GM12878 (cell line): ENCODE data around the gene TDRD3. TPM values are rescaled to one million over a fixed set of nuclear protein-coding genes. Genes with fewer than 3 reads are reported as not detected.
"Not testable (repeated sequence)": the region's sequence is repeated elsewhere in the genome, so short reads cannot be mapped to it uniquely, and the experiment has no call there.

Experiments used
- ATAC-seq: fragments of 200-7000 bp; cut with Tn5 transposase; 3 replicates; pipeline ENCODE4 v1.9.1; 2020; ENCODE audit warnings: mild to moderate bottlenecking, moderate library complexity
- BruUV-seq: library from RNA; stranded (reverse); fragments of 400-500 nt; replicated peaks from 2 replicates; lab custom pipeline; 2021; lab: Mats Ljungman, UMichigan
- CTCF ChIA-PET: fragments of 300-600 bp; sonication (Branson Sonifier 250); formaldehyde crosslinking; extraction: SDS; loops from one replicate; lab custom pipeline; 2021; ENCODE audit warnings: inconsistent platforms; lab: Yijun Ruan, JAX
- POLR2A ChIA-PET: fragments of 350-600 bp; formaldehyde crosslinking; extraction: SDS; loops from one replicate; lab custom pipeline; 2021; ENCODE audit warnings: inconsistent platforms; lab: Charles Lee
- RAD21 ChIA-PET: fragments of 300-600 bp; sonication (Branson Sonifier 250); formaldehyde crosslinking; loops from one replicate; lab custom pipeline; 2023; ENCODE audit warnings: antibody characterized with exemption; ENCODE audit not compliant: unreplicated experiment; lab: Charles Lee
- SMC1A ChIA-PET: fragments of 300-600 bp; sonication (Branson Sonifier 250); formaldehyde crosslinking; loops from one replicate; lab custom pipeline; 2023; ENCODE audit not compliant: unreplicated experiment, uncharacterized antibody; lab: Charles Lee
- DNase-seq: peaks from one replicate; pipeline ENCODE4 v3.0.0-alpha.2; 2011; ENCODE audit warnings: low read depth, low spot score
- FAIRE-seq: peaks from 3 replicates; lab custom pipeline; 2011; peaks lifted over from hg19 to GRCh38; lab: Jason Lieb, UNC
- H2AFZ ChIP-seq: 2 replicates; pipeline ENCODE4 v1.6.0; 2011; ENCODE audit warnings: low read depth, low read length, control low read depth; ENCODE audit not compliant: control insufficient read depth
- H3K27ac ChIP-seq: 2 replicates; pipeline ENCODE4 v1.5.1; 2011; ENCODE audit warnings: control low read depth; ENCODE audit not compliant: control insufficient read depth, insufficient read depth
- H3K27me3 ChIP-seq, 2 experiments: replicated peaks in 1 of 2; 2 replicates each; pipeline versions ENCODE4 v1.6.0 to v1.6.1; 2011; ENCODE audit warnings: low read length in 1 of 2; ENCODE audit not compliant: control insufficient read depth in 2 of 2, insufficient read depth in 2 of 2
- H3K36me3 ChIP-seq, 2 experiments: 2 replicates each; pipeline ENCODE4 v1.5.1; 2011; ENCODE audit warnings: low read length in 1 of 2; ENCODE audit not compliant: control insufficient read depth in 2 of 2, insufficient read depth in 2 of 2
- H3K4me1 ChIP-seq: 2 replicates; pipeline ENCODE4 v1.6.1; 2011; ENCODE audit warnings: mild to moderate bottlenecking, low read length, moderate library complexity, mixed read lengths; ENCODE audit not compliant: control insufficient read depth, insufficient read depth
- H3K4me2 ChIP-seq: 2 replicates; pipeline ENCODE4 v1.6.0; 2011; ENCODE audit warnings: control low read depth; ENCODE audit not compliant: control insufficient read depth, insufficient read depth
- H3K4me3 ChIP-seq: fragments of 200-600 bp; sonication (generic); 2 replicates; pipeline ENCODE4 v1.5.1; 2016
- H3K79me2 ChIP-seq: 2 replicates; pipeline ENCODE4 v1.6.0; 2011; ENCODE audit warnings: low read length; ENCODE audit not compliant: control insufficient read depth, insufficient read depth
- H3K9ac ChIP-seq: 2 replicates; pipeline ENCODE4 v1.8.0; 2011; ENCODE audit warnings: low read length, control low read depth, mixed read lengths; ENCODE audit not compliant: control insufficient read depth, insufficient read depth
- H3K9me3 ChIP-seq: replicated peaks from 3 replicates; pipeline ENCODE4 v1.5.1; 2011; ENCODE audit warnings: mild to moderate bottlenecking, low read length; ENCODE audit not compliant: control insufficient read depth, insufficient read depth
- H4K20me1 ChIP-seq: 2 replicates; pipeline ENCODE4 v1.6.0; 2011; ENCODE audit not compliant: control insufficient read depth, insufficient read depth
- IKZF2 ChIP-seq, 2 experiments: fragments of 450-650 bp; IDR thresholded peaks; 2 replicates each; pipeline ENCODE4 v1.6.1; 2017; ENCODE audit warnings: mild to moderate bottlenecking in 2 of 2, moderate library complexity in 2 of 2
- JUNB ChIP-seq: IDR thresholded peaks from 2 replicates; pipeline ENCODE4 v1.6.1; 2016; ENCODE audit warnings: antibody characterized with exemption, mild to moderate bottlenecking
- NFIC ChIP-seq: IDR thresholded peaks from 2 replicates; pipeline ENCODE4 v1.6.1; 2012; ENCODE audit warnings: low read depth, mild to moderate bottlenecking, inconsistent platforms, low read length, moderate library complexity
- WGBS: methylation state at CpG from one replicate; pipeline ENCODE4 v1.1.6; 2016; ENCODE audit warnings: low lambda C conversion rate; ENCODE audit not compliant: insufficient replicate concordance, insufficient coverage; ENCODE audit errors: missing lambda C conversion rate; 5-methylcytosine and 5-hydroxymethylcytosine counted together
- in situ Hi-C: fragments of 300-500 bp; cut with MboI; formaldehyde crosslinking; loops from 9 replicates; pipeline ENCODE4 v1.14.3; 2018; ENCODE audit warnings: mixed read lengths
- intact Hi-C: fragments of 100-400 bp; cut with micrococcal nuclease; formaldehyde crosslinking; loops from one replicate; pipeline ENCODE4 v1.14.2; 2022; ENCODE audit not compliant: unreplicated experiment
- polyA plus RNA-seq, 11 experiments: library from polyadenylated mRNA; depleted of rRNA in 4 of 11; unstranded in 6 of 11; stranded (reverse) in 5 of 11; fragments of >200 nt; fragmentation: Nextera tagmentation in 4 of 11; fragmentation: Illumina TruSeq in 1 of 11; extraction: Ambion mirVana in 4 of 11; extraction: Trizol in 1 of 11; gene quantifications; 1 replicate in 1 of 11; 2 replicates in 10 of 11; pipeline versions ENCODE4 v1.2.1 to v1.2.3, GENCODE V29; 2011 to 2016; ENCODE audit warnings: inconsistent platforms in 2 of 11, missing spikeins in 2 of 11, low read depth in 1 of 11
- total RNA-seq, 4 experiments: library from RNA; depleted of rRNA in 3 of 4; stranded (reverse); fragments of >200 nt in 3 of 4; fragmentation: Illumina TruSeq in 1 of 4; extraction: Trizol in 1 of 4; gene quantifications; 2 replicates each; pipeline versions ENCODE4 v1.2.1 to v1.2.3, GENCODE V29; 2013 to 2021
- TF ChIP-seq, protein P1 (sequence below): fragments of 450-650 bp; IDR thresholded peaks from 2 replicates; pipeline ENCODE4 v1.6.1; 2017; ENCODE audit warnings: mild to moderate bottlenecking

TDRD3 gene
- total and polyA plus RNA-seq, 10 of the 15 experiments (the other 5 are each of a cell fraction or from before 2014, with no cell fraction given), result 8.4 to 27.9 (median 15.8) TPM

DNA sequence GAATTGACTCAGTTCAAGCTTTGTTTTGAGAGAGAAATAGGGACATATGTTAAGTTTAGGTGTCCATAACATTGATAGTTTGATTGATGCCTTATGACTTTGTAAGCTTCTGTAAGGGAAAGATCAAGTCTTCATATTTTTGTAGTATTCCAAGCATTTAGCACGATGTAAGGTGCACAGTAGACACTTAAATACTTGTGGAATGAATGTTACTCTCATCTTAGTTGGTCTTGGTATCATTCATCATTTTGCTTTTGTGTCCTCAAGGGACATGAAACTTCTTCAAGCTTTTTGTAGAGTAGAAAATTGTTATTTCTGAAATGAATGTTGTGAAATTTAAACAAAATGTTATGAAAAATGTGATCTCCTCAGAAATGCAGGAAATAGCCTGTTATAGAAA, 10.1 kb downstream of the TDRD3 start:
- SMC1A ChIA-PET, result interaction anchor here (2.3 to 3.3 kb wide), 3 partner anchors 8 to 20 kb away, joined by 8 to 15 read pairs (median 12); partner anchors contain the start of gene TDRD3
- Histone ChIP-seq H3K4me3 (no peak overlapping the region), H2AFZ (no peak overlapping the region), H3K9ac (no peak overlapping the region), H3K36me3 (no peaks in the 10 kb centered on the region), H3K79me2 (peaks cover 15% of the 10 kb centered on the region), H3K4me2 (no peak overlapping the region), H3K27ac (no peak overlapping the region), H4K20me1 (no peaks in the 10 kb centered on the region), H3K27me3 (no peaks in the 10 kb centered on the region), H3K4me1 (no peaks in the 10 kb centered on the region), H3K9me3 (no peaks in the 10 kb centered on the region; the same call in 1 of the 3 replicates)
- TF ChIP-seq NFIC (peak; percentile 28; the same call in 1 of the 2 replicates), IKZF2 (IDR thresholded peaks at IDR 0.05) (no peak), JUNB (peak; percentile 51; the same call in 1 of the 2 replicates)
- FAIRE-seq (no peak), ATAC-seq (no peak), DNase-seq (no peak)
- WGBS, result 62% methylated on average over 1 of the region's 1 CpG
- in situ Hi-C loops (no loop called here), intact Hi-C loops (no loop called here)
- CTCF ChIA-PET, result interaction anchor here (1.0 to 2.2 kb wide), 5 partner anchors 9 to 370 kb away, joined by 3 to 6 read pairs (median 3); partner anchors contain the start of gene TDRD3
- BruUV-seq, result no TSS peak
- RAD21 ChIA-PET, result interaction anchor here (1.0 to 2.1 kb wide), 4 partner anchors 9 to 24 kb away, joined by 3 to 6 read pairs (median 4); no protein-coding TSS in a partner anchor
- POLR2A ChIA-PET, result interaction anchor here (1.4 kb wide), 1 partner anchor 9 kb away, joined by 4 read pairs; no protein-coding TSS in a partner anchor

DNA sequence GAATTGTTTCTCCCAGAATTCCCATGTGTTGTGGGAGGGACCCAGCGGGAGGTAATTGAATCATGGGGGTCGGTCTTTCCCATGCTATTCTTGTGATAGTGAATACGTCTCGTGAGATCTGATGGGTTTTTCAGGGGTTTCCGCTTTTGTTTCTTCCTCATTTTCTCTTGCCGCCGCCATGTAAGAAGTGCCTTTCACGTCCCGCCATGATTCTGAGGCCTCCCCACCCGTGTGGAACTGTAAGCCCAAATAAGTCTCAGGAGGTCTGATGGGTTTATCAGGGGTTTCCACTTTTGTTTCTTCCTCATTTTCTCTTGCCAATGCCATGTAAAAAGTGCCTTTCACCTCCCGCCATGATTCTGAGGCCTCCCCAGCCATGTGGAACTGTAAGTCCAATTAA, 10.8 kb downstream of the TDRD3 start:
- RAD21 ChIA-PET, result interaction anchor here (1.3 to 2.1 kb wide), 2 partner anchors 20 to 23 kb away, joined by 4 to 6 read pairs; no protein-coding TSS in a partner anchor
- H2AFZ ChIP-seq, H3K4me2 ChIP-seq, intact Hi-C loops, H4K20me1 ChIP-seq, H3K9ac ChIP-seq, H3K9me3 ChIP-seq, H3K4me1 ChIP-seq, FAIRE-seq, H3K27me3 ChIP-seq, H3K4me3 ChIP-seq, in situ Hi-C loops, ATAC-seq, BruUV-seq, H3K27ac ChIP-seq, H3K36me3 ChIP-seq, DNase-seq: not testable (repeated sequence)
- CTCF ChIA-PET, result interaction anchor here (1.1 to 2.2 kb wide), 4 partner anchors 10 to 26 kb away, joined by 3 to 6 read pairs (median 3); no protein-coding TSS in a partner anchor
- TF ChIP-seq, protein P1, sequence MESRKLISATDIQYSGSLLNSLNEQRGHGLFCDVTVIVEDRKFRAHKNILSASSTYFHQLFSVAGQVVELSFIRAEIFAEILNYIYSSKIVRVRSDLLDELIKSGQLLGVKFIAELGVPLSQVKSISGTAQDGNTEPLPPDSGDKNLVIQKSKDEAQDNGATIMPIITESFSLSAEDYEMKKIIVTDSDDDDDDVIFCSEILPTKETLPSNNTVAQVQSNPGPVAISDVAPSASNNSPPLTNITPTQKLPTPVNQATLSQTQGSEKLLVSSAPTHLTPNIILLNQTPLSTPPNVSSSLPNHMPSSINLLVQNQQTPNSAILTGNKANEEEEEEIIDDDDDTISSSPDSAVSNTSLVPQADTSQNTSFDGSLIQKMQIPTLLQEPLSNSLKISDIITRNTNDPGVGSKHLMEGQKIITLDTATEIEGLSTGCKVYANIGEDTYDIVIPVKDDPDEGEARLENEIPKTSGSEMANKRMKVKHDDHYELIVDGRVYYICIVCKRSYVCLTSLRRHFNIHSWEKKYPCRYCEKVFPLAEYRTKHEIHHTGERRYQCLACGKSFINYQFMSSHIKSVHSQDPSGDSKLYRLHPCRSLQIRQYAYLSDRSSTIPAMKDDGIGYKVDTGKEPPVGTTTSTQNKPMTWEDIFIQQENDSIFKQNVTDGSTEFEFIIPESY, result peak; percentile 93
- 85% methylated on average over 11 of the region's 11 CpGs for WGBS
- POLR2A ChIA-PET, result interaction anchor here (1.4 kb wide), 1 partner anchor 10 kb away, joined by 4 read pairs; no protein-coding TSS in a partner anchor
- H3K79me2 ChIP-seq, result peaks cover 19% of the 10 kb centered on the region
- SMC1A ChIA-PET, result interaction anchor here (2.3 to 3.3 kb wide), 3 partner anchors 9 to 19 kb away, joined by 8 to 15 read pairs (median 12); partner anchors contain the start of gene TDRD3

- in situ Hi-C loops, FAIRE-seq, H3K27me3 ChIP-seq, DNase-seq, H3K36me3 ChIP-seq, H3K4me2 ChIP-seq, intact Hi-C loops, CTCF ChIA-PET, H3K9ac ChIP-seq, H3K27ac ChIP-seq, ATAC-seq, H3K9me3 ChIP-seq, H3K4me3 ChIP-seq, H3K4me1 ChIP-seq, BruUV-seq, H2AFZ ChIP-seq, H4K20me1 ChIP-seq: not testable (repeated sequence)
- 97% methylated on average over 4 of the region's 4 CpGs for WGBS
- RAD21 ChIA-PET, result interaction anchor here (4.5 kb wide), 1 partner anchor 11 kb away, joined by 25 read pairs; no protein-coding TSS in a partner anchor
- H3K79me2 ChIP-seq, result peaks cover 15% of the 10 kb centered on the region
- POLR2A ChIA-PET, result interaction anchor here (0.9 kb wide), 1 partner anchor 18 kb away, joined by 3 read pairs; no protein-coding TSS in a partner anchor
- SMC1A ChIA-PET, result interaction anchor here (1.3 to 3.3 kb wide), 2 partner anchors 11 to 18 kb away, joined by 5 to 15 read pairs; partner anchors contain the start of gene TDRD3
Measured at GRCh38 chr13:60409574-60410292, 12.7 kb downstream of the TDRD3 start.
